Measurements from ENCODE around the gene PRPF6. TPM values are rescaled to one million over a fixed set of nuclear protein-coding genes. Genes with fewer than 3 reads are reported as not detected.

PRPF6 gene
- total RNA-seq, 2 experiments from 2014 or later = 62.3 to 63.1 TPM

DNA sequence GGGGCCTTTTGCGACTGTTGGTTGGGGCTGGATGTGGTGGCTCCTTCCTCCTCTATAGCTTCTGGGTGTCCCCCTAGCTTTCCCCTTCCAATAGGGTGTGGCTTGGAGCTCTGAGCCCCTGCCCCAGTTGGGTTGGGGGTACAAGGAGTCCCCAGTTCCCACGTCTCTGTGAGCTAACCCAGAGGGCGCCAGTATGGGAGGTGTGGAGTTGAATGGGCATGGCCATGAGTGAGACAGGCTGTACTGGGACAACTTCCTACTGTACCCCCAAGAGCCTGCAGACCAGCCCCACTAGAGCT is 56.2 kb downstream of the PRPF6 start:
- Mint-ChIP-seq H3K9me3 (no peaks in the 10 kb centered on the region), H3K4me3 (no peak overlapping the region), H3K4me1 (ENCODE audit: low read depth) (peaks cover 43% of the 10 kb centered on the region), H3K27me3 (peaks cover 2% of the 10 kb centered on the region), H3K27ac (no peak overlapping the region), H3K36me3 (peaks cover 9% of the 10 kb centered on the region)
- CTCF ChIA-PET = interaction anchor here (0.5 to 5.8 kb wide), 7 partner anchors 22 to 66 kb away, joined by 3 to 38 read pairs (median 3); no protein-coding TSS in a partner anchor
- intact Hi-C loops (cut with micrococcal nuclease) = no loop called here
- POLR2A ChIA-PET = interaction anchor here (1.1 kb wide), 1 partner anchor 56 kb away, joined by 3 read pairs; the partner anchor contains the start of gene PRPF6
- DNase-seq = no peak

- H3K27ac Mint-ChIP-seq = peak overlapping the region; percentile 64
- H3K4me3 Mint-ChIP-seq = peak overlapping the region; percentile 55
- peaks cover 44% of the 10 kb centered on the region for H3K4me1 Mint-ChIP-seq (ENCODE audit: low read depth)
- ChIA-PET CTCF (interaction anchor here (0.5 to 5.8 kb wide), 27 partner anchors 11 to 595 kb away, joined by 3 to 59 read pairs (median 6); partner anchors contain the start of genes LKAAEAR1, PRPF6, PTK6 and SAMD10), POLR2A (interaction anchor here (0.9 to 1.7 kb wide), 4 partner anchors 20 to 173 kb away, joined by 3 to 13 read pairs (median 4); partner anchors contain the start of genes PRPF6, SAMD10 and TPD52L2)
- H3K9me3 Mint-ChIP-seq = no peaks in the 10 kb centered on the region
- peaks cover 2% of the 10 kb centered on the region for H3K27me3 Mint-ChIP-seq
- H3K36me3 Mint-ChIP-seq = peaks cover 9% of the 10 kb centered on the region
- peak; percentile 38 for DNase-seq
- intact Hi-C loops (cut with micrococcal nuclease) = loop anchor here (1.0 kb wide), 1 partner anchor 57 kb away; no protein-coding TSS in a partner anchor
Measured at GRCh38 chr20:64037498-64038213, 56.7 kb downstream of the PRPF6 start.

- Mint-ChIP-seq H3K9me3 (no peaks in the 10 kb centered on the region), H3K4me1 (ENCODE audit: low read depth) (peaks cover 44% of the 10 kb centered on the region), H3K27me3 (peaks cover 2% of the 10 kb centered on the region), H3K27ac (no peak overlapping the region), H3K4me3 (no peak overlapping the region), H3K36me3 (peaks cover 9% of the 10 kb centered on the region)
- no peak for DNase-seq
- intact Hi-C loops (cut with micrococcal nuclease) = loop anchor here (1.0 kb wide), 1 partner anchor 58 kb away; no protein-coding TSS in a partner anchor
- ChIA-PET POLR2A (interaction anchor here (0.7 to 1.7 kb wide), 4 partner anchors 19 to 173 kb away, joined by 3 to 13 read pairs (median 4); partner anchors contain the start of genes PRPF6, SAMD10, TCEA2 and TPD52L2), CTCF (interaction anchor here (0.7 to 5.8 kb wide), 32 partner anchors 9 to 596 kb away, joined by 3 to 59 read pairs (median 6); partner anchors contain the start of genes LKAAEAR1, PRPF6, PTK6 and RGS19)
Measured at GRCh38 chr20:64038224-64038564, 57.3 kb downstream of the PRPF6 start.

- CTCF ChIA-PET = interaction anchor here (0.6 to 5.8 kb wide), 42 partner anchors 8 to 596 kb away, joined by 3 to 59 read pairs (median 5); partner anchors contain the start of genes LKAAEAR1, PCMTD2, PPDPF and PRPF6
- Mint-ChIP-seq H3K4me1 (ENCODE audit: low read depth) (peaks cover 43% of the 10 kb centered on the region), H3K27ac (no peak overlapping the region)
Measured at GRCh38 chr20:64038565-64039292, 57.8 kb downstream of the PRPF6 start.

GRCh38 chr20:64039293-64040160 is 58.6 kb downstream of the PRPF6 start:
- intact Hi-C loops (cut with micrococcal nuclease) = loop anchor here (1.0 kb wide), 2 partner anchors 18 to 81 kb away; no protein-coding TSS in a partner anchor
- no peaks in the 10 kb centered on the region for H3K9me3 Mint-ChIP-seq
- DNase-seq = no peak
- no peak overlapping the region for H3K27ac Mint-ChIP-seq
- H3K27me3 Mint-ChIP-seq = peaks cover 2% of the 10 kb centered on the region
- peaks cover 1% of the 10 kb centered on the region for H3K36me3 Mint-ChIP-seq
- POLR2A ChIA-PET = interaction anchor here (1.7 kb wide), 1 partner anchor 18 kb away, joined by 5 read pairs; no protein-coding TSS in a partner anchor
- peak overlapping the region; percentile 60 for H3K4me3 Mint-ChIP-seq
- CTCF ChIA-PET = interaction anchor here (0.6 to 5.8 kb wide), 29 partner anchors 7 to 519 kb away, joined by 3 to 59 read pairs (median 6); partner anchors contain the start of genes LKAAEAR1, PCMTD2, PPDPF and PRPF6
- peaks cover 35% of the 10 kb centered on the region for H3K4me1 Mint-ChIP-seq (ENCODE audit: low read depth)

More at GRCh38 chr20:64038565-64039292, 57.8 kb downstream of the PRPF6 start:
- H3K27me3 Mint-ChIP-seq = peaks cover 2% of the 10 kb centered on the region
- intact Hi-C loops (cut with micrococcal nuclease) = loop anchor here (1.0 kb wide), 3 partner anchors 19 to 82 kb away; no protein-coding TSS in a partner anchor
- POLR2A ChIA-PET = interaction anchor here (0.7 to 1.7 kb wide), 4 partner anchors 18 to 174 kb away, joined by 3 to 13 read pairs (median 4); partner anchors contain the start of genes PRPF6, SAMD10, TCEA2 and TPD52L2
- DNase-seq = peak; percentile 84
- H3K4me3 Mint-ChIP-seq = peak overlapping the region; percentile 60
- H3K9me3 Mint-ChIP-seq = no peaks in the 10 kb centered on the region
- H3K36me3 Mint-ChIP-seq = peaks cover 6% of the 10 kb centered on the region

- H3K4me3 Mint-ChIP-seq = peak overlapping the region; percentile 39
- ChIA-PET CTCF (interaction anchor here (0.7 to 5.8 kb wide), 14 partner anchors 8 to 216 kb away, joined by 3 to 59 read pairs (median 8); partner anchors contain the start of genes LKAAEAR1, PCMTD2, PRPF6 and RGS19), POLR2A (interaction anchor here (1.4 kb wide), 1 partner anchor 14 kb away, joined by 5 read pairs; no protein-coding TSS in a partner anchor)
- intact Hi-C loops (cut with micrococcal nuclease) = no loop called here
- DNase-seq = no peak
- H3K27me3 Mint-ChIP-seq = peaks cover 2% of the 10 kb centered on the region
- H3K4me1 Mint-ChIP-seq (ENCODE audit: low read depth) = peaks cover 26% of the 10 kb centered on the region
- no peaks in the 10 kb centered on the region for H3K9me3 Mint-ChIP-seq
- H3K27ac Mint-ChIP-seq = no peak overlapping the region
- H3K36me3 Mint-ChIP-seq = peaks cover under 1% of the 10 kb centered on the region
Measured at GRCh38 chr20:64040231-64041039, 59.5 kb downstream of the PRPF6 start.

GRCh38 chr20:64041040-64041780 is 60.3 kb downstream of the PRPF6 start:
- Mint-ChIP-seq H3K9me3 (no peaks in the 10 kb centered on the region), H3K36me3 (no peaks in the 10 kb centered on the region), H3K27ac (no peak overlapping the region), H3K4me3 (peak overlapping the region; percentile 74), H3K27me3 (peaks cover 6% of the 10 kb centered on the region), H3K4me1 (ENCODE audit: low read depth) (peaks cover 19% of the 10 kb centered on the region)
- intact Hi-C loops (cut with micrococcal nuclease) = no loop called here
- POLR2A ChIA-PET = interaction anchor here (1.4 kb wide), 1 partner anchor 14 kb away, joined by 5 read pairs; no protein-coding TSS in a partner anchor
- no peak for DNase-seq
- CTCF ChIA-PET = interaction anchor here (0.8 to 5.8 kb wide), 7 partner anchors 9 to 79 kb away, joined by 3 to 59 read pairs (median 18); partner anchors contain the start of genes PRPF6, RGS19, SAMD10 and TCEA2

- Mint-ChIP-seq H3K27me3 (peaks cover 9% of the 10 kb centered on the region), H3K36me3 (no peaks in the 10 kb centered on the region), H3K4me3 (peak overlapping the region; percentile 74), H3K9me3 (no peaks in the 10 kb centered on the region), H3K27ac (no peak overlapping the region), H3K4me1 (ENCODE audit: low read depth) (peaks cover 14% of the 10 kb centered on the region)
- intact Hi-C loops (cut with micrococcal nuclease) = no loop called here
- ChIA-PET CTCF (interaction anchor here (0.8 to 5.0 kb wide), 5 partner anchors 9 to 78 kb away, joined by 3 to 59 read pairs (median 8); partner anchors contain the start of genes PRPF6, SAMD10 and TCEA2), POLR2A (no interaction called here)
- no peak for DNase-seq
Measured at GRCh38 chr20:64041781-64042053, 60.8 kb downstream of the PRPF6 start.

GRCh38 chr20:64042054-64042781 is 61.3 kb downstream of the PRPF6 start:
- ChIA-PET POLR2A (interaction anchor here (1.6 kb wide), 1 partner anchor 20 kb away, joined by 4 read pairs; the partner anchor contains the start of gene TCEA2), CTCF (interaction anchor here (1.6 to 5.0 kb wide), 3 partner anchors 20 to 78 kb away, joined by 4 to 59 read pairs (median 47); partner anchors contain the start of genes PRPF6, SAMD10 and TCEA2)
- H3K4me3 Mint-ChIP-seq = peak overlapping the region; percentile 74
- no peak for DNase-seq
- no peaks in the 10 kb centered on the region for H3K9me3 Mint-ChIP-seq
- peak overlapping the region; percentile 65 for H3K27ac Mint-ChIP-seq
- no peaks in the 10 kb centered on the region for H3K36me3 Mint-ChIP-seq
- intact Hi-C loops (cut with micrococcal nuclease) = no loop called here
- peaks cover 14% of the 10 kb centered on the region for H3K27me3 Mint-ChIP-seq
- H3K4me1 Mint-ChIP-seq (ENCODE audit: low read depth) = peaks cover 12% of the 10 kb centered on the region
